Neural progenitor cell (in vitro differentiated cells): ENCODE measurements around the gene FAM163A.

Experiments
- CTCF ChIP-seq: fragments of 200-600 bp; sonication (generic); IDR thresholded peaks from 2 replicates; pipeline ENCODE4 v1.5.1; 2017; ENCODE audit warnings: antibody characterized with exemption, mild to moderate bottlenecking
- EZH2 ChIP-seq: fragments of 200-600 bp; sonication (generic); IDR thresholded peaks from 2 replicates; pipeline ENCODE4 v1.6.1; 2017; ENCODE audit warnings: antibody characterized with exemption, mild to moderate bottlenecking, moderate library complexity
- EZH2phosphoT487 ChIP-seq: fragments of 200-600 bp; sonication (generic); IDR thresholded peaks from 2 replicates; pipeline ENCODE4 v1.6.1; 2017; ENCODE audit warnings: antibody characterized with exemption

DNA sequence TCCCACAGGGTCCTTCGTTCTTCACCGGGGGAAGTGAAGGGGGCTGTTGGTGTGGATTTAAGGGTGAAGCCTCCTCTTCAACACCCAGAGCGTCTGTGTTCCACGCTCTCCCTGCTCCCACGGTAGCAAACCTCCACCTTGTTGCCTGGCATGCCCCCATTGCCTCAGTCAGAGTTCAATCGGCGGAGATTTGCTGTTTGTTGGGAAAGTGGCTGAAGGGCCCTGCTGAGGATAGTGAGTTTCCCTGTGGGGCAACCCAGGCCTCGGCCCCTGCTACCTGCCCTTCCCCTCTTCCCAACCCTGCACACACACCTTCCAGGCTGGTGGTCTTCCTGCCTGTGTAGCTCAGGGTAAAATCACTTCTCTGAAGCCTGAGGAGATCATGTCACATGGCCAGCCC lies 74.0 kb downstream of the FAM163A start:
- TF ChIP-seq CTCF: no peak
- no peak for TF ChIP-seq EZH2
- no peak for TF ChIP-seq EZH2phosphoT487
